Testis (tissue), 2 donors: ENCODE measurements around the gene TIA1.

Source experiments
- CTCF ChIP-seq, 3 experiments: fragments of 450-650 bp in 2 of 3; fragments of 200-600 bp in 1 of 3; sonication (generic) in 1 of 3; IDR thresholded peaks; one replicate each; pipeline ENCODE4 v1.5.1; 2016 to 2019; ENCODE audit warnings: antibody characterized with exemption in 3 of 3, mild to moderate bottlenecking in 2 of 3, moderate library complexity in 1 of 3
- POLR2A ChIP-seq: fragments of 450-650 bp; IDR thresholded peaks from one replicate; pipeline ENCODE4 v1.6.1; 2017; ENCODE audit warnings: antibody characterized with exemption, mild to moderate bottlenecking, moderate library complexity

DNA sequence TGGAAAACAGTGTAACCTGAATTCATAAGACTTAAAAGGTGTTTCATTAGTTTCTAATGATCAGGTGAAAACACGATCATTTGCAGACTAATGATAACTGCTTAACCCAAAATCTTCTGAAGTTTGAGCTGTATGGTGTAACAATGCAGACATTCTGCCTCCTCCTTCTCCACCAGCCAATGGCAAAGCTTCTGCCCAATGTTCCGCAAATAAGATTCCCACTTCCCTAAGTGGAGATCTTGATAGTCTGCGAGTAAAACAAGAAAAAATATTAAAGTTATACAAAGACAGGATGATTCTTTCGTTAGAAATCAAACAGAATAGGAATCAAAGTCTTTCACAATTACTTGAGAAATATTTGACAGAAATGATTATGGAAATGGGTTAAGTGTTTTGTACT, 65.7 kb downstream of the TIA1 start:
- TF ChIP-seq CTCF (IDR thresholded peaks at IDR 0.05), result no peak
- TF ChIP-seq POLR2A, result no peak
